HCT116 (cell line): ENCODE data around the gene KRTAP10-1. TPM values are rescaled to one million over a fixed set of nuclear protein-coding genes. Genes with fewer than 3 reads are reported as not detected.

Experiments used
- ATAC-seq: fragments of 200-7000 bp; cut with Tn5 transposase; 2 replicates; pipeline ENCODE4 v1.9.1; 2020; ENCODE audit warnings: mild to moderate bottlenecking, moderate library complexity
- BruUV-seq: library from RNA; stranded (reverse); fragments of 400-500 nt; replicated peaks from 2 replicates; lab custom pipeline; 2021; lab: Mats Ljungman, UMichigan
- CTCF ChIA-PET: fragments of 300-600 bp; sonication (Branson Sonifier 250); formaldehyde crosslinking; loops from one replicate; lab custom pipeline; 2021; ENCODE audit warnings: antibody characterized with exemption; lab: Charles Lee
- POLR2A ChIA-PET: fragments of 300-600, 350-600 bp; sonication (Branson Sonifier 250); formaldehyde crosslinking; loops from one replicate; lab custom pipeline; 2021; ENCODE audit warnings: antibody characterized with exemption; lab: Charles Lee
- RAD21 ChIA-PET, 2 experiments: fragments of 300-600 bp; sonication (Branson Sonifier 250); formaldehyde crosslinking; loops; one replicate each; lab custom pipeline; 2023; ENCODE audit warnings: low total read pairs in 2 of 2; ENCODE audit not compliant: uncharacterized antibody in 2 of 2, unreplicated experiment in 2 of 2, low non-redundant PET in 1 of 2; lab: Charles Lee
- DNase-seq: peaks from one replicate; pipeline ENCODE4 v3.0.0-alpha.2; 2010; ENCODE audit warnings: low read depth, low spot score
- H2AFZ ChIP-seq: fragments of 200-600 bp; shearing (Covaris generic), sonication (generic); 2 replicates; pipeline ENCODE4 v1.6.1; 2017; ENCODE audit warnings: low read depth, mixed run types, mixed read lengths, antibody characterized with exemption, low read length; ENCODE audit not compliant: poor library complexity, severe bottlenecking
- H3K27ac ChIP-seq: 2 replicates; pipeline ENCODE4 v1.5.1; 2012; ENCODE audit warnings: low read depth, low read length
- H3K27me3 ChIP-seq: fragments of 200-600 bp; sonication (generic); 2 replicates; pipeline ENCODE4 v1.6.1; 2016; ENCODE audit warnings: mixed run types, low read length, mixed read lengths; ENCODE audit not compliant: insufficient read depth
- H3K36me3 ChIP-seq, 2 experiments: fragments of 200-500 bp in 1 of 2; fragments of 200-600 bp in 1 of 2; sonication (Bioruptor generic) in 1 of 2; sonication (generic) in 1 of 2; 2 replicates each; pipeline versions ENCODE4 v1.5.1 to v1.6.1; 2014 to 2016; ENCODE audit warnings: low read length in 2 of 2, inconsistent platforms in 1 of 2, mixed read lengths in 1 of 2, mixed run types in 1 of 2; ENCODE audit not compliant: insufficient read depth in 2 of 2, control insufficient read depth in 1 of 2
- H3K4me1 ChIP-seq, 2 experiments: fragments of 200-600 bp in 1 of 2; sonication (generic) in 1 of 2; 2 replicates each; pipeline versions ENCODE4 v1.5.1 to v1.6.1; 2012 to 2017; ENCODE audit warnings: low read length in 2 of 2, inconsistent platforms in 1 of 2, mild to moderate bottlenecking in 1 of 2, mixed read lengths in 1 of 2, mixed run types in 1 of 2, moderate library complexity in 1 of 2; ENCODE audit not compliant: insufficient read depth in 2 of 2, control insufficient read depth in 1 of 2
- H3K4me2 ChIP-seq: fragments of 200-600 bp; sonication (generic); 2 replicates; pipeline ENCODE4 v1.6.1; 2017; ENCODE audit warnings: mixed run types, low read length, mixed read lengths
- H3K4me3 ChIP-seq, 2 experiments: fragments of 200-600 bp in 1 of 2; sonication (generic) in 1 of 2; replicated peaks in 1 of 2; 2 replicates each; pipeline ENCODE4 v1.5.1; 2011 to 2016; ENCODE audit warnings: low read length in 2 of 2, control low read depth in 1 of 2, low read depth in 1 of 2, mild to moderate bottlenecking in 1 of 2, mixed read lengths in 1 of 2, mixed run types in 1 of 2
- H3K79me2 ChIP-seq: fragments of 200-600 bp; sonication (generic); 2 replicates; pipeline ENCODE4 v1.6.1; 2017; ENCODE audit warnings: mild to moderate bottlenecking, mixed run types, low read length, moderate library complexity, mixed read lengths; ENCODE audit not compliant: insufficient read depth
- H3K9ac ChIP-seq: fragments of 200-600 bp; sonication (generic); 2 replicates; pipeline ENCODE4 v1.6.1; 2016; ENCODE audit warnings: low read length, mixed read lengths
- H3K9me2 ChIP-seq: fragments of 200-600 bp; sonication (generic), shearing (Covaris generic); 2 replicates; pipeline ENCODE4 v1.6.1; 2017; ENCODE audit warnings: mixed run types, mild to moderate bottlenecking, moderate library complexity; ENCODE audit not compliant: insufficient read depth
- H3K9me3 ChIP-seq, 2 experiments: fragments of 200-500 bp in 1 of 2; fragments of 200-600 bp in 1 of 2; sonication (Bioruptor generic) in 1 of 2; sonication (generic) in 1 of 2; 2 replicates each; pipeline ENCODE4 v1.6.1; 2014 to 2017; ENCODE audit warnings: low read length in 2 of 2, mixed read lengths in 2 of 2, inconsistent platforms in 1 of 2, low read depth in 1 of 2, mild to moderate bottlenecking in 1 of 2, mixed run types in 1 of 2, moderate library complexity in 1 of 2; ENCODE audit not compliant: control insufficient read depth in 1 of 2, insufficient read depth in 1 of 2
- H4K20me1 ChIP-seq: fragments of 200-600 bp; sonication (generic), shearing (Covaris generic); 2 replicates; pipeline ENCODE4 v1.6.1; 2017; ENCODE audit warnings: mixed run types, mild to moderate bottlenecking, moderate library complexity; ENCODE audit not compliant: insufficient read depth
- ELF1 ChIP-seq: IDR thresholded peaks from 2 replicates; pipeline ENCODE4 v1.6.1; 2012; ENCODE audit warnings: low read depth, borderline replicate concordance
- POLR2A ChIP-seq: IDR thresholded peaks from 2 replicates; pipeline ENCODE4 v1.7.0; 2011; ENCODE audit warnings: borderline replicate concordance; ENCODE audit not compliant: insufficient read depth, insufficient read length; ENCODE audit errors: extremely low read depth
- TCF7L2 ChIP-seq: IDR thresholded peaks from 2 replicates; pipeline ENCODE4 v1.7.0; 2011; ENCODE audit warnings: borderline replicate concordance, inconsistent platforms; ENCODE audit not compliant: insufficient read depth, insufficient read length; ENCODE audit errors: extremely low read depth
- intact Hi-C: fragments of 100-400 bp; cut with micrococcal nuclease; formaldehyde crosslinking; loops from 2 replicates; pipeline ENCODE4 v1.10.0; 2022
- total RNA-seq: library from RNA; stranded (reverse); gene quantifications from one replicate; pipeline ENCODE4 v1.2.1, GENCODE V29; 2021; ENCODE audit not compliant: unreplicated experiment
- TF ChIP-seq, protein P1 (sequence below): IDR thresholded peaks from 2 replicates; pipeline ENCODE4 v1.6.1; 2011; ENCODE audit warnings: mild to moderate bottlenecking, low read length, moderate library complexity; ENCODE audit not compliant: insufficient replicate concordance; ENCODE audit errors: extremely low read depth
- TF ChIP-seq, protein P2 (sequence below), 3 experiments: fragments of 200-600 bp in 1 of 3; sonication (generic) in 1 of 3; IDR thresholded peaks in 2 of 3; conservative IDR thresholded peaks in 1 of 3; 2 replicates each; pipeline ENCODE4 v1.5.1; 2012 to 2017; ENCODE audit warnings: low read depth in 2 of 3, low read length in 2 of 3, antibody characterized with exemption in 1 of 3, borderline replicate concordance in 1 of 3, control low read depth in 1 of 3, mild to moderate bottlenecking in 1 of 3, mixed read lengths in 1 of 3, mixed run types in 1 of 3, moderate library complexity in 1 of 3; ENCODE audit not compliant: insufficient read depth in 1 of 3

The KRTAP10-1 gene
- total RNA-seq, 1 experiment from 2014 or later: not detected

DNA sequence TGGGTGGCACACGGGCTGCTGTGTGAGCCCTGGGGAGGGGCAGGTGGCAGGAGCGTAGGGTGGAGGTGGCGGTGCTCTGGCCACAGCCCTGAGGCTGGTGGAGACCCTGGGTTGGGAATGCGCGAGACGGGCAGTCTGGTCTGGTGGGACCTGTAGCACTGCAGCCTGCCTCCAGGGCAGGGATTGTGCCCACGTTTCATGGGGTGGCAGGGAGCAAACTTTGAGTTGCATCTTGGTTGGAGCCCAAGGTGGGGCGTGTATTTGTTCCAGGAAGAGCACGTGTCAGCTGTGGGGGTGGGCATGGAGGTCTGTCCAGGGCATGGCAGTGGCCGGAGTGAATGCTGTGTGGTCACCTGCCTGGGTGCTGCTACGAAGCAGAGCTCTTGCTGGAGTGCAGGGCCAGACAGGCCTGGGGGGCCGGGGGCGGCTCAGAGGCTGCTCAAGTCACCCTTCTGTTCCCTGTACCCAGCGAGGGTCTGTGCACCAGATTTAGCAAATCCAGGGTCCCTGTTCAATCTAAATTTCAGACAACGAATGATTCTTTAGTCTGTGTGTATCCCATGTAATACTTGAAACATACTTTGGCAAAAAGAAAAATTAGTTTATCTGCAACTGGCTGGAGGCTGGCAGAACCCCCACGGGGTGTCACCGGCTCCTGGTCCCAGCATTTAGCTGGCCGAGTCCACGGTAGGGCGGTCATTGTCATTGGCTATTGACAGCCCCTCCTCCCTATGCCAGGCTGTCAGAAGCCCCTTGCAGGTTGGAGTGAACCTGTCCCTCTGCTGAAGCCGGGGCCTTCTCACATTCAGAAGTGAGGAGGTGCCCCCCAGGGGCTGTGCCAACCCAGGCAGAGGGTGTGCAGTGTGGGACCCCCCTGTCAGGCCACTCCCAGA, 27.3 kb downstream of the KRTAP10-1 start:
- RAD21 ChIA-PET: no interaction called here
- Histone ChIP-seq H3K79me2 (peaks cover 1% of the 10 kb centered on the region; the same call in 1 of the 2 replicates), H4K20me1 (no peaks in the 10 kb centered on the region), H3K4me2 (no peak overlapping the region), H3K4me1 (peaks cover 12 to 21% of the 10 kb centered on the region in 2 experiments), H3K4me3 (no peak overlapping the region), H3K9me3 (no peaks in the 10 kb centered on the region), H3K27me3 (no peaks in the 10 kb centered on the region), H3K27ac (no peak overlapping the region), H2AFZ (no peak overlapping the region), H3K9ac (no peak overlapping the region), H3K9me2 (no peaks in the 10 kb centered on the region), H3K36me3 (no peaks in the 10 kb centered on the region)
- CTCF ChIA-PET: no interaction called here
- POLR2A ChIA-PET: no interaction called here
- DNase-seq: no peak
- TF ChIP-seq, protein P1, sequence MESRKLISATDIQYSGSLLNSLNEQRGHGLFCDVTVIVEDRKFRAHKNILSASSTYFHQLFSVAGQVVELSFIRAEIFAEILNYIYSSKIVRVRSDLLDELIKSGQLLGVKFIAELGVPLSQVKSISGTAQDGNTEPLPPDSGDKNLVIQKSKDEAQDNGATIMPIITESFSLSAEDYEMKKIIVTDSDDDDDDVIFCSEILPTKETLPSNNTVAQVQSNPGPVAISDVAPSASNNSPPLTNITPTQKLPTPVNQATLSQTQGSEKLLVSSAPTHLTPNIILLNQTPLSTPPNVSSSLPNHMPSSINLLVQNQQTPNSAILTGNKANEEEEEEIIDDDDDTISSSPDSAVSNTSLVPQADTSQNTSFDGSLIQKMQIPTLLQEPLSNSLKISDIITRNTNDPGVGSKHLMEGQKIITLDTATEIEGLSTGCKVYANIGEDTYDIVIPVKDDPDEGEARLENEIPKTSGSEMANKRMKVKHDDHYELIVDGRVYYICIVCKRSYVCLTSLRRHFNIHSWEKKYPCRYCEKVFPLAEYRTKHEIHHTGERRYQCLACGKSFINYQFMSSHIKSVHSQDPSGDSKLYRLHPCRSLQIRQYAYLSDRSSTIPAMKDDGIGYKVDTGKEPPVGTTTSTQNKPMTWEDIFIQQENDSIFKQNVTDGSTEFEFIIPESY: no peak
- intact Hi-C loops: loop anchor here (10.0 kb wide), 1 partner anchor 622 kb away; no protein-coding TSS in a partner anchor
- no TSS peak for BruUV-seq
- no peak for ATAC-seq

DNA sequence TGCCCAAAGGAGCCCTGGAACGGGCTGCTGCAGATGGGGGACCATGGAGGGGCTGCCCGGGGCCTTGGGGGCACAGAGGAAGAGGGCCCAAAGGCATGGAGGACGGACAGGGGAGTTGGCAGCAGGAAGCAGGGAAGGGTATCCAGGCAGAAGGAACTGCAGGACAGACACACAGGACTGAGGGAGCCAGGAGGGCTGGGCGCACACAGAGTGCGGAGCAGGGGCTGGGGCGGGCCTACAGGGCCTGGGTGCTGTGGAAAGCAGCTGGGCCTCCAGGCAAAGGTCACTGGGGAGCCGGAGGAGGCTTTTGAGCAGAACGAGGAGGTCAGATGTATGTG, 28.1 kb downstream of the KRTAP10-1 start:
- Histone ChIP-seq H3K9me3 (no peaks in the 10 kb centered on the region), H3K4me3 (no peak overlapping the region), H4K20me1 (no peaks in the 10 kb centered on the region), H3K4me2 (no peak overlapping the region), H3K27ac (no peak overlapping the region), H3K9ac (no peak overlapping the region)
- intact Hi-C loops: loop anchor here (2.0 to 10.0 kb wide), 2 partner anchors 231 to 623 kb away; no protein-coding TSS in a partner anchor
- ChIA-PET POLR2A (no interaction called here), CTCF (interaction anchor here (1.4 to 2.2 kb wide), 2 partner anchors 220 to 230 kb away, joined by 3 to 38 read pairs; no protein-coding TSS in a partner anchor)
- BruUV-seq: no TSS peak
- TF ChIP-seq TCF7L2 (no peak), POLR2A (no peak), ELF1 (no peak)
- TF ChIP-seq, protein P2, sequence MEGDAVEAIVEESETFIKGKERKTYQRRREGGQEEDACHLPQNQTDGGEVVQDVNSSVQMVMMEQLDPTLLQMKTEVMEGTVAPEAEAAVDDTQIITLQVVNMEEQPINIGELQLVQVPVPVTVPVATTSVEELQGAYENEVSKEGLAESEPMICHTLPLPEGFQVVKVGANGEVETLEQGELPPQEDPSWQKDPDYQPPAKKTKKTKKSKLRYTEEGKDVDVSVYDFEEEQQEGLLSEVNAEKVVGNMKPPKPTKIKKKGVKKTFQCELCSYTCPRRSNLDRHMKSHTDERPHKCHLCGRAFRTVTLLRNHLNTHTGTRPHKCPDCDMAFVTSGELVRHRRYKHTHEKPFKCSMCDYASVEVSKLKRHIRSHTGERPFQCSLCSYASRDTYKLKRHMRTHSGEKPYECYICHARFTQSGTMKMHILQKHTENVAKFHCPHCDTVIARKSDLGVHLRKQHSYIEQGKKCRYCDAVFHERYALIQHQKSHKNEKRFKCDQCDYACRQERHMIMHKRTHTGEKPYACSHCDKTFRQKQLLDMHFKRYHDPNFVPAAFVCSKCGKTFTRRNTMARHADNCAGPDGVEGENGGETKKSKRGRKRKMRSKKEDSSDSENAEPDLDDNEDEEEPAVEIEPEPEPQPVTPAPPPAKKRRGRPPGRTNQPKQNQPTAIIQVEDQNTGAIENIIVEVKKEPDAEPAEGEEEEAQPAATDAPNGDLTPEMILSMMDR (IDR thresholded peaks at IDR 0.05 in 2 of 3, conservative IDR thresholded peaks at IDR 0.05 in 1 of 3; ENCODE audit: borderline replicate concordance in 1 of 3, insufficient read depth in 1 of 3, low read depth in 2 of 3, low read length in 2 of 3): no peak
- TF ChIP-seq, all 23 proteins: peak for 0
- H3K36me3 ChIP-seq: no peaks in the 10 kb centered on the region
- DNase-seq: no peak
- ATAC-seq: no peak
- H3K27me3 ChIP-seq: no peaks in the 10 kb centered on the region
- no peaks in the 10 kb centered on the region for H3K9me2 ChIP-seq
- RAD21 ChIA-PET: no interaction called here
- H3K79me2 ChIP-seq: no peaks in the 10 kb centered on the region
- H2AFZ ChIP-seq: no peak overlapping the region
- H3K4me1 ChIP-seq: peaks cover 11 to 18% of the 10 kb centered on the region in 2 experiments
